Spleen (tissue), 7 donors: ENCODE measurements around the gene SSNA1.

Experiments
- CTCF ChIP-seq, 11 experiments: fragments of 200-600 bp in 7 of 11; fragments of 450-650 bp in 4 of 11; sonication (generic) in 4 of 11; IDR thresholded peaks in 8 of 11; conservative IDR thresholded peaks in 3 of 11; 1 replicate in 7 of 11; 2 replicates in 4 of 11; pipeline versions ENCODE4 v1.4.0 to v1.8.0; 2016 to 2021; ENCODE audit warnings: antibody characterized with exemption in 11 of 11, inconsistent platforms in 4 of 11, mild to moderate bottlenecking in 1 of 11
- POLR2A ChIP-seq, 3 donors: fragments of 450-650 bp; IDR thresholded peaks; one replicate each; pipeline ENCODE4 v1.5.1; 2017; ENCODE audit warnings: antibody characterized with exemption in 3 of 3, mild to moderate bottlenecking in 1 of 3
- POLR2AphosphoS5 ChIP-seq, 3 donors: sonication (generic); formaldehyde crosslinking; IDR thresholded peaks; one replicate each; pipeline ENCODE4 v1.5.1; 2017; ENCODE audit warnings: antibody characterized with exemption in 3 of 3
- donor health status: DM: no; HTN: no; CAD: no; lungs with moderate emphysema.
- donor health status: DM: no; HTN: no; CAD: no.
- donor health status: DM: no; HTN: no; CAD: no.

DNA sequence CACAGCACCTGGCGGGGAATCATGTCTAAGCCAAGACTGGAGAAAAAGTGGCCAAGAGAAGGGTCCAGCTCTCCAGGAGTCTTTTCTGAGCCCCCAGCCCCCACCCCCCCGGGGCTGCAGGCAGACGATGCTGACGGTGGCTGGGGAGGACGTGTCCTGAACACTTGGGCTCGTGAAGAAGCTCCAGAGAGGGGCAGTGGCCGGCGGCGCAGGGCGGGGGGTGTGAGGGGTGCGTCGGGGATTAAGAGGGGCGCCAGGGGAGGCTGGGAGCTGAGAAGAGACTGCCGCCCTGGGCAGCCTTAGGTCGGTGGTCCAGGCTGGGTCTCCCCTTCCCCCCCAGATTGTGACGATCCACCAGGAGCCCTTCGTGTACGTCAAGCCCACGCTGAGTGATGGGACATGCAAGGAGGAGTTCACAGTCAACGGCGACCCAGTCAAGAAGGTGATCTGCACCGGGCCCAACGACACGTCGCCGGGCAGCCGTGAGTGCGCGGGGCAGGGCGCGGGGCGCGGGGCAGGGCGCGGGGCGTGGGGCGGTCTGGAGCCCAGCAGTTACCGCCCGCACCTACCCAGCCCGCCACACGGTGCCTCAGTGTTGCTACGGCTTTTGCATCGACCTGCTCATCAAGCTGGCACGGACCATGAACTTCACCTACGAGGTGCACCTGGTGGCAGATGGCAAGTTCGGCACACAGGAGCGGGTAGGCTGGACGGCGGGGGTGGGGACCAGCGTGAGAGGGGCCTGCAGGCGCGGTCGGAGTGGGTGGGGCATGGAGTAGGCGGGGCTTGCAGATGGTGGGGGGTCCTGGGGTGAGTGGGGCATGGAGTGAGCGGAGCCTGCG lies 27.5 kb upstream of the SSNA1 start:
- no peak for TF ChIP-seq CTCF (IDR thresholded peaks at IDR 0.05 in 8 of 11, conservative IDR thresholded peaks at IDR 0.05 in 3 of 11)
- TF ChIP-seq POLR2A (IDR thresholded peaks at IDR 0.05) = no peak
- TF ChIP-seq POLR2AphosphoS5 (IDR thresholded peaks at IDR 0.05) = no peak
